Subcutaneous abdominal adipose tissue (tissue), 5 donors: Measurements from ENCODE around the gene AKAP13.

Experiments used
- H3K27ac ChIP-seq: one replicate; pipeline ENCODE4 v1.7.0; 2013; ENCODE audit warnings: low read depth, mild to moderate bottlenecking, inconsistent platforms, low read length, moderate library complexity
- H3K27me3 ChIP-seq, 5 donors: one replicate each; pipeline ENCODE4 v1.7.0; 2013; ENCODE audit warnings: low read length in 5 of 5, inconsistent platforms in 1 of 5; ENCODE audit not compliant: control insufficient read depth in 5 of 5, insufficient read depth in 4 of 5
- H3K36me3 ChIP-seq, 5 donors: one replicate each; pipeline ENCODE4 v1.7.0; 2013; ENCODE audit warnings: low read length in 5 of 5; ENCODE audit not compliant: control insufficient read depth in 5 of 5, insufficient read depth in 5 of 5
- H3K4me1 ChIP-seq, 5 donors: one replicate each; pipeline ENCODE4 v1.7.0; 2013; ENCODE audit warnings: low read length in 5 of 5, mild to moderate bottlenecking in 3 of 5, moderate library complexity in 1 of 5; ENCODE audit not compliant: control insufficient read depth in 5 of 5, insufficient read depth in 5 of 5
- H3K4me3 ChIP-seq, 5 donors: one replicate each; pipeline ENCODE4 v1.7.0; 2013; ENCODE audit warnings: low read length in 5 of 5, low read depth in 1 of 5
- H3K9ac ChIP-seq, 5 donors: one replicate each; pipeline ENCODE4 v1.7.0; 2013; ENCODE audit warnings: low read length in 5 of 5, mild to moderate bottlenecking in 4 of 5, moderate library complexity in 3 of 5
- H3K9me3 ChIP-seq, 5 donors: one replicate each; pipeline ENCODE4 v1.7.0; 2013; ENCODE audit warnings: low read length in 5 of 5; ENCODE audit not compliant: control insufficient read depth in 5 of 5
- donor health status: healthy.
- donor health status: healthy.
- donor health status: healthy.
- donor health status: healthy.
- donor health status: healthy.

The AKAP13 gene

DNA sequence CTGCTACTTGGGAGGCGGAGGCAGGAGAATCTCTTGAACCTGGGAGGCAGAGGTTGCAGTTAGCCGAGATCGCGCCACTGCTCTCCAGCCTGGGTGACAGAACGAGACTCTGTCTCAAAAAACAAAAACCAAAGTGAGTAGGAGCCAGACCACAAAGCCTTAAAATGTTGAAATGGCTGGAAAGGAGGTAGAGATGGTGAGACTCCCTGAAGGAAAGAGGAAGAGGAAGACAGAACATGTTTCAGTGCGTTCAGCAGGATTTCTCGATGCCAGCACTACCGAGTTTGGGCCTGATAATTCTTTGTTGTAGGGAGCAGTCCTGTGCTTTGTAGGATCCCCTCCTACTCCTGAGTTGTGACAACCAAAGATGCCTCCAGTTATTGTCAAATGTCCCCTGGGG, 189.9 kb downstream of the AKAP13 start:
- Histone ChIP-seq H3K4me3 (no peak overlapping the region), H3K36me3 (no peaks in the 10 kb centered on the region), H3K9me3 (no peaks in the 10 kb centered on the region), H3K9ac (no peak overlapping the region), H3K27ac (no peak overlapping the region), H3K4me1 (peaks cover 0 to 9% (median 0%) of the 10 kb centered on the region in 5 donors), H3K27me3 (no peaks in the 10 kb centered on the region)

DNA sequence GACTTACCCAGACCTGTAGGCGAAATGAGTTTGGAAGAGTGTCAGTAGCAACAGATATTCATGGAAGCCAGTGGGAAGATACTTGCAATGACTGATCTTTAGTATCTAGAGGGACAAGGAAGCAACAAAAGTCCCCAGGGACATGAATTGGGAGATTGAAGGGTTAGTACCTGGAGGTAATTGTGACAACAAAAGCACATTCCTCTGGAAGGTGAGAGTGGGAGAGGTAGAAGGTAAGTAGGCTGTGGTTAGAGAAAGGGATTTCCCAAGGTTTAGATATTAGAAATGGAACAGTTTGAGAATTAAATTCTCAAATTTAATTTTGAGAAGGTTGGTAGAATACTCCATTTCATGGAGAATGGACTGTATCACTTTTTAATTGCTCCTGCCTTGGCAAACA, 191.4 kb downstream of the AKAP13 start:
- Histone ChIP-seq H3K27ac (no peak overlapping the region), H3K9me3 (no peaks in the 10 kb centered on the region), H3K9ac (no peak overlapping the region)

DNA sequence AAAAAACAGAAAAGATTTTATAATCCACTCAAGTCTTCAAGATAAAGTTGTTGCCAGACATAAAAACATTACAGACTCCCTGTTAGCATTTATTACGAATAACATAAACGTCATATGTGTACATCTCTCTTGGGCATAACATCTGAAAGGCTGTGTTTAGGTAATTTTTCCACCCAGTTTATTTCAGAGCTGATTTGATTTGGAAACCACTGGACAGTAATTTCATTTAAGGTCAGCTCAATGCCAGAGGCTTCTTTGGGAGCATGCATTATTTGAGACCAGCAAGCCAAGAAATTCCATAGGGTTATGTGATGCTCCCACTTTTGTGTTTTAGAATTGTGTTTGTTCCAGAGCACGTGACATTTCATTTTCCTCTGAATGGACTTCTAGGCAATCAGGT, 196.0 kb downstream of the AKAP13 start:
- Histone ChIP-seq H3K36me3 (peaks cover 0 to 7% (median 0%) of the 10 kb centered on the region in 5 donors), H3K27ac (no peak overlapping the region), H3K9me3 (no peaks in the 10 kb centered on the region), H3K4me3 (no peak overlapping the region), H3K4me1 (peaks cover 11 to 29% (median 28%) of the 10 kb centered on the region in 5 donors), H3K27me3 (no peaks in the 10 kb centered on the region), H3K9ac (no peak overlapping the region)

More for the DNA sequence above, 191.4 kb downstream of the AKAP13 start:
- no peaks in the 10 kb centered on the region for H3K36me3 ChIP-seq
- peaks cover 0 to 5% (median 0%) of the 10 kb centered on the region in 5 donors for H3K4me1 ChIP-seq
- no peak overlapping the region for H3K4me3 ChIP-seq
- H3K27me3 ChIP-seq, result no peaks in the 10 kb centered on the region

DNA sequence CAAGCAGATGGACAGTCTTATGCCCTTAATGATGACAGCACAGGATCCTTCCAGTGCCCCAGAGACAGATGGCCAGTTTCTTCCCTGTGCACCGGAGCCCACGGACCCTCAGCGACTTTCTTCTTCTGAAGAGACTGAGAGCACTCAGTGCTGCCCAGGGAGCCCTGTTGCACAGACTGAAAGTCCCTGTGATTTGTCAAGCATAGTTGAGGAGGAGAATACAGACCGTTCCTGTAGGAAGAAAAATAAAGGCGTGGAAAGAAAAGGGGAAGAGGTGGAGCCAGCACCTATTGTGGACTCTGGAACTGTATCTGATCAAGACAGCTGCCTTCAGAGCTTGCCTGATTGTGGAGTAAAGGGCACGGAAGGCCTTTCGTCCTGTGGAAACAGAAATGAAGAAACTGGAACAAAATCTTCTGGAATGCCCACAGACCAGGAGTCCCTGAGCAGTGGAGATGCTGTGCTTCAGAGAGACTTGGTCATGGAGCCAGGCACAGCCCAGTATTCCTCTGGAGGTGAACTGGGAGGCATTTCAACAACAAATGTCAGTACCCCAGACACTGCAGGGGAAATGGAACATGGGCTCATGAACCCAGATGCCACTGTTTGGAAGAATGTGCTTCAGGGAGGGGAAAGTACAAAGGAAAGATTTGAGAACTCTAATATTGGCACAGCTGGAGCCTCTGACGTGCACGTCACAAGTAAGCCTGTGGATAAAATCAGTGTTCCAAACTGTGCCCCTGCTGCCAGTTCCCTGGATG, 198.7 kb downstream of the AKAP13 start:
- H3K9me3 ChIP-seq, result no peaks in the 10 kb centered on the region
- peaks cover 0 to 7% (median 0%) of the 10 kb centered on the region in 5 donors for H3K36me3 ChIP-seq
- H3K4me1 ChIP-seq, result peaks cover 11 to 55% (median 51%) of the 10 kb centered on the region in 5 donors
- H3K9ac ChIP-seq, result peak overlapping the region in 4 of 5 donors; percentile 32 to 54 (median 44)
- peak overlapping the region in 4 of 5 donors; percentile 1 to 68 (median 36) for H3K4me3 ChIP-seq
- H3K27ac ChIP-seq, result peak overlapping the region; percentile 84
- H3K27me3 ChIP-seq, result no peaks in the 10 kb centered on the region

DNA sequence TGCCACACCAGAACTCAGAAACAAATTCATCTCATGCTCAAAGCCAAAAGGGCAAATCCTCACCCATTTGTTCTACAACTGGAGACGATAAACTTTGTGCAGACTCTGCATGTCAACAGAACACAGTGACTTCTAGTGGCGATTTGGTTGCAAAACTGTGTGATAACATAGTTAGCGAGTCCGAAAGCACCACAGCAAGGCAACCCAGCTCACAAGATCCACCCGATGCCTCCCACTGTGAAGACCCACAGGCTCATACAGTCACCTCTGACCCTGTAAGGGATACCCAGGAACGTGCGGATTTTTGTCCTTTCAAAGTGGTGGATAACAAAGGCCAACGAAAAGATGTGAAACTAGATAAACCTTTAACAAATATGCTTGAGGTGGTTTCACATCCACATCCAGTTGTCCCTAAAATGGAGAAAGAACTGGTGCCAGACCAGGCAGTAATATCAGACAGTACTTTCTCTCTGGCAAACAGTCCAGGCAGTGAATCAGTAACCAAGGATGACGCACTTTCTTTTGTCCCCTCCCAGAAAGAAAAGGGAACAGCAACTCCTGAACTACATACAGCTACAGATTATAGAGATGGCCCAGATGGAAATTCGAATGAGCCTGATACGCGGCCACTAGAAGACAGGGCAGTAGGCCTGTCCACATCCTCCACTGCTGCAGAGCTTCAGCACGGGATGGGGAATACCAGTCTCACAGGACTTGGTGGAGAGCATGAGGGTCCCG, 199.7 kb downstream of the AKAP13 start:
- peak overlapping the region in 2 of 5 donors; percentile 8 to 53 for H3K9ac ChIP-seq
- peaks cover 15 to 65% (median 56%) of the 10 kb centered on the region in 5 donors for H3K4me1 ChIP-seq
- peak overlapping the region in 4 of 5 donors; percentile 66 to 74 (median 68) for H3K4me3 ChIP-seq
- H3K27ac ChIP-seq, result peak overlapping the region; percentile 84
- H3K36me3 ChIP-seq, result peaks cover 0 to 7% (median 0%) of the 10 kb centered on the region in 5 donors
- no peaks in the 10 kb centered on the region for H3K9me3 ChIP-seq
- H3K27me3 ChIP-seq, result no peaks in the 10 kb centered on the region

DNA sequence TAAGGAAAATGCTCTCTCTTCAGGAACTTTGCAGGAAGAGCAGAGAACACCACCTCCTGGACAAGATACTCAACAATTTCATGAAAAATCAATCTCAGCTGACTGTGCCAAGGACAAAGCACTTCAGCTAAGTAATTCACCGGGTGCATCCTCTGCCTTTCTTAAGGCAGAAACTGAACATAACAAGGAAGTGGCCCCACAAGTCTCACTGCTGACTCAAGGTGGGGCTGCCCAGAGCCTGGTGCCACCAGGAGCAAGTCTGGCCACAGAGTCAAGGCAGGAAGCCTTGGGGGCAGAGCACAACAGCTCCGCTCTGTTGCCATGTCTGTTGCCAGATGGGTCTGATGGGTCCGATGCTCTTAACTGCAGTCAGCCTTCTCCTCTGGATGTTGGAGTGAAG, 200.5 kb downstream of the AKAP13 start:
- Histone ChIP-seq H3K36me3 (peaks cover 0 to 7% (median 0%) of the 10 kb centered on the region in 5 donors), H3K9ac (peak overlapping the region in 3 of 5 donors; percentile 39 to 53 (median 40)), H3K4me3 (peak overlapping the region in 4 of 5 donors; percentile 66 to 74 (median 68)), H3K9me3 (no peaks in the 10 kb centered on the region), H3K27me3 (no peaks in the 10 kb centered on the region), H3K4me1 (peaks cover 15 to 72% (median 56%) of the 10 kb centered on the region in 5 donors), H3K27ac (peak overlapping the region; percentile 84)

DNA sequence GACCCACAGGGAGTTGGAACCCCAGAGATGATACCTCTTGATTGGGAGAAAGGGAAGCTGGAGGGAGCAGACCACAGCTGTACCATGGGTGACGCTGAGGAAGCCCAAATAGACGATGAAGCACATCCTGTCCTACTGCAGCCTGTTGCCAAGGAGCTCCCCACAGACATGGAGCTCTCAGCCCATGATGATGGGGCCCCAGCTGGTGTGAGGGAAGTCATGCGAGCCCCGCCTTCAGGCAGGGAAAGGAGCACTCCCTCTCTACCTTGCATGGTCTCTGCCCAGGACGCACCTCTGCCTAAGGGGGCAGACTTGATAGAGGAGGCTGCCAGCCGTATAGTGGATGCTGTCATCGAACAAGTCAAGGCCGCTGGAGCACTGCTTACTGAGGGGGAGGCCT, 201.1 kb downstream of the AKAP13 start:
- no peaks in the 10 kb centered on the region for H3K27me3 ChIP-seq
- H3K4me3 ChIP-seq, result peak overlapping the region; percentile 17 to 74 (median 67)
- H3K36me3 ChIP-seq, result peaks cover 0 to 7% (median 0%) of the 10 kb centered on the region in 5 donors
- no peaks in the 10 kb centered on the region for H3K9me3 ChIP-seq
- peak overlapping the region in 2 of 5 donors; percentile 39 to 40 for H3K9ac ChIP-seq
- peak overlapping the region; percentile 84 for H3K27ac ChIP-seq
- H3K4me1 ChIP-seq, result peaks cover 15 to 73% (median 56%) of the 10 kb centered on the region in 5 donors

DNA sequence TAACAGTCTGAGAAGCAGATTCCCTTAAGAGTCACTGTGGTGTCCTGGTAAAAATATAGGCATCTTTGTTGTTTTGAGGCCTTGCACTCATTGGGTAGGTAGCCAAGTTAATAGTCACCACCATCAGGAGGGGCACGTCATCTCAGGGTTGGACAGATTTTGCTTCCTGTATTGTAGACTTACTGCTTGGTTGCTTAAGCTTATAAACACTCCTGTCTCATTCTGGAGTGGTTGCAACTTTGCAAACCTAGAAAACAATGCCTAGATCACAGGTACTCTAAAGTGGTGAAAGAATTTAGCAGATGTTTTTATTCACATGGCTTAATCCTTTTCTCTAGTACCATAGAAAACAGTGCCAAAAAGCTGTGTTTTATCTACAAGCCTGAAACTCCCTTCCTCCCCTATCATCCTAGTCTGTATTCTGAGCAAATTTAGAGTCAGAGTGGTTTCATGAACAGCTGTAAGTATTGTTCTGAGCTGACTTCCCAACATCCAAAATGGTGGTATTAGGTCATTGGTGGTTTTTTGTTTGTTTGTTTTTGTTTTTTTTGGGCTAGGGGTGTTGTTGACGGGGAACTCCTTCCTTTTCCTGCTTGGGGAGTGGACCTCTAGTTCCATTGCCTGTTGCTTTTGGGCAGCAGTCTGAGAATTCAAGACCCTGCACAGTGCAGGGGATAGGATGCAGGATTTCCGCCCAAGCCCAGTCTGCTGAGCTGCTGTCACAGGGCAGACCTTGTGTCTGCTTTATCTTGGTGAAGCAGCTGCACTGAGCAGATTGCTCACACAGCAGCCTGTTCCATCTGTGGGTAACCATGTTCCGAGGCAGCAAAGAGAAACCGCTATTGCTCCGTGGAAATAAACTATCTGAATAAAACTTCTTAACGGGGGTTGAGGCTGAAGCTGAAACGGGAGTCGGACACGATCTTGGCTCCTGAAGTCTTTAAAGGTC, 202.0 kb downstream of the AKAP13 start:
- no peaks in the 10 kb centered on the region for H3K27me3 ChIP-seq
- no peaks in the 10 kb centered on the region for H3K9me3 ChIP-seq
- H3K27ac ChIP-seq, result peak overlapping the region; percentile 84
- peaks cover 0 to 13% (median 0%) of the 10 kb centered on the region in 5 donors for H3K36me3 ChIP-seq
- H3K9ac ChIP-seq, result peak overlapping the region in 4 of 5 donors; percentile 0 to 75 (median 65)
- H3K4me3 ChIP-seq, result peak overlapping the region; percentile 56 to 74 (median 67)
- H3K4me1 ChIP-seq, result peaks cover 15 to 73% (median 56%) of the 10 kb centered on the region in 5 donors

DNA sequence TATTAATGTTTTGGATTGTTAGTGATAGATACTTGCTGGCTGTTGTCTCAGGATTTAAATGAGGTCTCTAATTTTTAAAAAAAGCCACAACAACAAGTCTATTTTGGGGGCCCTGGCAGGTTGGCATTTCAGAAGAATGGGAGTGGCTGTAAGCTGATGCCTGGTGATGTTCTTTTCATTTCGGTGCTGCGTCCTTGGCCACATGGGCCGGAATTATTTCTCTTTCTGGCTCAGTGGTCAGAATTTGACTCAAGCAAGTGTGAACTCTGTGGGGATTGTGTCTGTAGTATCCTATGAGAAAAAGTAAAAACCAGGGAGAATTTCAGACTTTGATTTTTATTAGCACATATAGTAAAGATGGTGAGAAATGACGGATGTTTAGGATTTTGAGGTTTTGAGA, 203.0 kb downstream of the AKAP13 start:
- H3K9me3 ChIP-seq, result no peaks in the 10 kb centered on the region
- H3K36me3 ChIP-seq, result peaks cover 0 to 13% (median 0%) of the 10 kb centered on the region in 5 donors
- H3K9ac ChIP-seq, result peak overlapping the region in 4 of 5 donors; percentile 3 to 75 (median 65)
- peak overlapping the region; percentile 84 for H3K27ac ChIP-seq
- H3K27me3 ChIP-seq, result no peaks in the 10 kb centered on the region
- H3K4me3 ChIP-seq, result peak overlapping the region; percentile 56 to 74 (median 67)
- peaks cover 15 to 73% (median 60%) of the 10 kb centered on the region in 5 donors for H3K4me1 ChIP-seq
